Transverse colon (tissue), 4 donors: Measurements from ENCODE around the gene FCAR.
"Not testable (repeated sequence)": the region's sequence is repeated elsewhere in the genome, so short reads cannot be mapped to it uniquely, and the experiment has no call there.

Source experiments
- CTCF ChIP-seq, 5 experiments: fragments of 200-600 bp in 3 of 5; fragments of 450-650 bp in 2 of 5; sonication (generic) in 3 of 5; IDR thresholded peaks; 1 replicate in 2 of 5; 2 replicates in 3 of 5; pipeline ENCODE4 v1.5.1; 2016 to 2017; ENCODE audit warnings: antibody characterized with exemption in 5 of 5, inconsistent platforms in 3 of 5, mild to moderate bottlenecking in 2 of 5, moderate library complexity in 1 of 5
- EP300 ChIP-seq: sonication (generic); formaldehyde crosslinking; IDR thresholded peaks from one replicate; pipeline ENCODE4 v1.6.1; 2017; ENCODE audit warnings: antibody characterized with exemption, low read depth
- POLR2A ChIP-seq: fragments of 450-650 bp; IDR thresholded peaks from one replicate; pipeline ENCODE4 v1.6.1; 2016; ENCODE audit warnings: antibody characterized with exemption, mild to moderate bottlenecking, moderate library complexity
- POLR2AphosphoS5 ChIP-seq, 3 donors: sonication (generic); formaldehyde crosslinking; IDR thresholded peaks; one replicate each; pipeline ENCODE4 v1.6.1; 2016; ENCODE audit warnings: antibody characterized with exemption in 3 of 3

DNA sequence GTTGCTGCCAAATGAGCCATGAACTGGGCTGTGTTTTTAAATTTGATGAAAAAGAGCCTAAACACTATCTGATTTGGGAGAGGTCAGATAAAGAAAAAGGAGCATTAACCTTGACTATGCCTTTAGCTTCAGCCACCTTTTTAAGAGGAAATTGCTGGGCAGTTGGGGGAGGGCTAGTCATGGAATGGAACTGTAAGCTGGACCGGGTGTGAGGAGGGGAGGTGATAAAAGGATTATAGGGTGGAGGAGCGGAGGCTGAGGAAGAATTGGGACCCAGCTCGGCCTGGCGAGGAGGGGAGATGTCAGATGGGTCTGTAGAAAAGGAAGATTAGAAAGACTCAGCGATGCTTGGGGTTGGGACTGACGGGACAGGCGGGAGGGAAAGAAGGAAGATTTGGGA, 24.6 kb downstream of the FCAR start:
- not testable (repeated sequence) for TF ChIP-seq CTCF (IDR thresholded peaks at IDR 0.05); POLR2A; POLR2AphosphoS5 (IDR thresholded peaks at IDR 0.05); EP300
